GM12878 (cell line): Measurements from ENCODE around the gene TMEM131L. TPM values are rescaled to one million over a fixed set of nuclear protein-coding genes. Genes with fewer than 3 reads are reported as not detected.
A peak's percentile ranks its signal among the peaks of the same experiment; 100 is the strongest.

Source experiments
- ATAC-seq: fragments of 200-7000 bp; cut with Tn5 transposase; 3 replicates; pipeline ENCODE4 v1.9.1; 2020; ENCODE audit warnings: mild to moderate bottlenecking, moderate library complexity
- BruUV-seq: library from RNA; stranded (reverse); fragments of 400-500 nt; replicated peaks from 2 replicates; lab custom pipeline; 2021; lab: Mats Ljungman, UMichigan
- CTCF ChIA-PET: fragments of 300-600 bp; sonication (Branson Sonifier 250); formaldehyde crosslinking; extraction: SDS; loops from one replicate; lab custom pipeline; 2021; ENCODE audit warnings: inconsistent platforms; lab: Yijun Ruan, JAX
- POLR2A ChIA-PET: fragments of 350-600 bp; formaldehyde crosslinking; extraction: SDS; loops from one replicate; lab custom pipeline; 2021; ENCODE audit warnings: inconsistent platforms; lab: Charles Lee
- RAD21 ChIA-PET: fragments of 300-600 bp; sonication (Branson Sonifier 250); formaldehyde crosslinking; loops from one replicate; lab custom pipeline; 2023; ENCODE audit warnings: antibody characterized with exemption; ENCODE audit not compliant: unreplicated experiment; lab: Charles Lee
- SMC1A ChIA-PET: fragments of 300-600 bp; sonication (Branson Sonifier 250); formaldehyde crosslinking; loops from one replicate; lab custom pipeline; 2023; ENCODE audit not compliant: unreplicated experiment, uncharacterized antibody; lab: Charles Lee
- DNase-seq: peaks from one replicate; pipeline ENCODE4 v3.0.0-alpha.2; 2011; ENCODE audit warnings: low read depth, low spot score
- FAIRE-seq: peaks from 3 replicates; lab custom pipeline; 2011; peaks lifted over from hg19 to GRCh38; lab: Jason Lieb, UNC
- H2AFZ ChIP-seq: 2 replicates; pipeline ENCODE4 v1.6.0; 2011; ENCODE audit warnings: low read depth, low read length, control low read depth; ENCODE audit not compliant: control insufficient read depth
- H3K27ac ChIP-seq: 2 replicates; pipeline ENCODE4 v1.5.1; 2011; ENCODE audit warnings: control low read depth; ENCODE audit not compliant: control insufficient read depth, insufficient read depth
- H3K27me3 ChIP-seq, 2 experiments: replicated peaks in 1 of 2; 2 replicates each; pipeline versions ENCODE4 v1.6.0 to v1.6.1; 2011; ENCODE audit warnings: low read length in 1 of 2; ENCODE audit not compliant: control insufficient read depth in 2 of 2, insufficient read depth in 2 of 2
- H3K36me3 ChIP-seq, 2 experiments: 2 replicates each; pipeline ENCODE4 v1.5.1; 2011; ENCODE audit warnings: low read length in 1 of 2; ENCODE audit not compliant: control insufficient read depth in 2 of 2, insufficient read depth in 2 of 2
- H3K4me1 ChIP-seq: 2 replicates; pipeline ENCODE4 v1.6.1; 2011; ENCODE audit warnings: mild to moderate bottlenecking, low read length, moderate library complexity, mixed read lengths; ENCODE audit not compliant: control insufficient read depth, insufficient read depth
- H3K4me2 ChIP-seq: 2 replicates; pipeline ENCODE4 v1.6.0; 2011; ENCODE audit warnings: control low read depth; ENCODE audit not compliant: control insufficient read depth, insufficient read depth
- H3K4me3 ChIP-seq: fragments of 200-600 bp; sonication (generic); 2 replicates; pipeline ENCODE4 v1.5.1; 2016
- H3K79me2 ChIP-seq: 2 replicates; pipeline ENCODE4 v1.6.0; 2011; ENCODE audit warnings: low read length; ENCODE audit not compliant: control insufficient read depth, insufficient read depth
- H3K9ac ChIP-seq: 2 replicates; pipeline ENCODE4 v1.8.0; 2011; ENCODE audit warnings: low read length, control low read depth, mixed read lengths; ENCODE audit not compliant: control insufficient read depth, insufficient read depth
- H3K9me3 ChIP-seq: replicated peaks from 3 replicates; pipeline ENCODE4 v1.5.1; 2011; ENCODE audit warnings: mild to moderate bottlenecking, low read length; ENCODE audit not compliant: control insufficient read depth, insufficient read depth
- H4K20me1 ChIP-seq: 2 replicates; pipeline ENCODE4 v1.6.0; 2011; ENCODE audit not compliant: control insufficient read depth, insufficient read depth
- BACH1 ChIP-seq: fragments of 450-650 bp; IDR thresholded peaks from 2 replicates; pipeline ENCODE4 v1.6.1; 2017; ENCODE audit warnings: mild to moderate bottlenecking, borderline replicate concordance
- BHLHE40 ChIP-seq, 2 experiments: fragments of 450-650 bp in 1 of 2; IDR thresholded peaks; 2 replicates each; pipeline ENCODE4 v1.6.1; 2011 to 2017; ENCODE audit warnings: low read depth in 2 of 2, borderline replicate concordance in 1 of 2, improper control_type of control experiment in 1 of 2, low read length in 1 of 2, mild to moderate bottlenecking in 1 of 2
- FOS ChIP-seq: IDR thresholded peaks from 3 replicates; pipeline ENCODE4 v1.6.1; 2011; ENCODE audit warnings: borderline replicate concordance; ENCODE audit not compliant: insufficient read length; ENCODE audit errors: extremely low read depth
- GATAD2B ChIP-seq: fragments of 450-650 bp; conservative IDR thresholded peaks from 2 replicates; pipeline ENCODE4 v1.6.1; 2017; ENCODE audit warnings: low read depth, mild to moderate bottlenecking, moderate library complexity
- IKZF2 ChIP-seq, 2 experiments: fragments of 450-650 bp; IDR thresholded peaks; 2 replicates each; pipeline ENCODE4 v1.6.1; 2017; ENCODE audit warnings: mild to moderate bottlenecking in 2 of 2, moderate library complexity in 2 of 2
- JUND ChIP-seq: IDR thresholded peaks from 2 replicates; pipeline ENCODE4 v1.6.1; 2012; ENCODE audit warnings: low read depth, mild to moderate bottlenecking, low read length, improper control_type of control experiment, moderate library complexity
- MXI1 ChIP-seq: fragments of 150-350 bp; IDR thresholded peaks from 2 replicates; pipeline ENCODE4 v1.6.1; 2011; ENCODE audit warnings: low read depth, mild to moderate bottlenecking, inconsistent platforms, low read length, improper control_type of control experiment
- NFIC ChIP-seq: IDR thresholded peaks from 2 replicates; pipeline ENCODE4 v1.6.1; 2012; ENCODE audit warnings: low read depth, mild to moderate bottlenecking, inconsistent platforms, low read length, moderate library complexity
- POLR2A ChIP-seq: IDR thresholded peaks from 2 replicates; pipeline ENCODE4 v1.6.1; 2011; ENCODE audit warnings: low read depth, mild to moderate bottlenecking, low read length
- USF1 ChIP-seq: IDR thresholded peaks from 2 replicates; pipeline ENCODE4 v1.6.1; 2011; ENCODE audit warnings: borderline replicate concordance, low read depth, mild to moderate bottlenecking, moderate library complexity, mixed read lengths, low read length; ENCODE audit not compliant: insufficient read depth; ENCODE audit errors: extremely low read length
- WRNIP1 ChIP-seq: IDR thresholded peaks from 2 replicates; pipeline ENCODE4 v1.6.1; 2011; ENCODE audit warnings: low read depth, low read length, improper control_type of control experiment, borderline replicate concordance
- WGBS: methylation state at CpG from one replicate; pipeline ENCODE4 v1.1.6; 2016; ENCODE audit warnings: low lambda C conversion rate; ENCODE audit not compliant: insufficient replicate concordance, insufficient coverage; ENCODE audit errors: missing lambda C conversion rate; 5-methylcytosine and 5-hydroxymethylcytosine counted together
- in situ Hi-C: fragments of 300-500 bp; cut with MboI; formaldehyde crosslinking; loops from 9 replicates; pipeline ENCODE4 v1.14.3; 2018; ENCODE audit warnings: mixed read lengths
- intact Hi-C: fragments of 100-400 bp; cut with micrococcal nuclease; formaldehyde crosslinking; loops from one replicate; pipeline ENCODE4 v1.14.2; 2022; ENCODE audit not compliant: unreplicated experiment
- polyA plus RNA-seq, 11 experiments: library from polyadenylated mRNA; depleted of rRNA in 4 of 11; unstranded in 6 of 11; stranded (reverse) in 5 of 11; fragments of >200 nt; fragmentation: Nextera tagmentation in 4 of 11; fragmentation: Illumina TruSeq in 1 of 11; extraction: Ambion mirVana in 4 of 11; extraction: Trizol in 1 of 11; gene quantifications; 1 replicate in 1 of 11; 2 replicates in 10 of 11; pipeline versions ENCODE4 v1.2.1 to v1.2.3, GENCODE V29; 2011 to 2016; ENCODE audit warnings: inconsistent platforms in 2 of 11, missing spikeins in 2 of 11, low read depth in 1 of 11
- total RNA-seq, 4 experiments: library from RNA; depleted of rRNA in 3 of 4; stranded (reverse); fragments of >200 nt in 3 of 4; fragmentation: Illumina TruSeq in 1 of 4; extraction: Trizol in 1 of 4; gene quantifications; 2 replicates each; pipeline versions ENCODE4 v1.2.1 to v1.2.3, GENCODE V29; 2013 to 2021
- TF ChIP-seq, protein P1 (sequence below): fragments of 450-650 bp; IDR thresholded peaks from 2 replicates; pipeline ENCODE4 v1.6.1; 2017; ENCODE audit warnings: mild to moderate bottlenecking, low read depth, inconsistent platforms; ENCODE audit not compliant: poor library complexity, severe bottlenecking

TMEM131L gene
- total and polyA plus RNA-seq, 10 of the 15 experiments (the other 5 are each of a cell fraction or from before 2014, with no cell fraction given) = 8.5 to 101 (median 74.4) TPM

- H4K20me1 ChIP-seq = no peaks in the 10 kb centered on the region
- CTCF ChIA-PET = interaction anchor here (1.3 to 2.9 kb wide), 3 partner anchors 13 to 224 kb away, joined by 3 to 6 read pairs (median 3); no protein-coding TSS in a partner anchor
- FAIRE-seq = no peak
Measured at GRCh38 chr4:153419673-153420278, 46.4 kb upstream of the TMEM131L start.

DNA sequence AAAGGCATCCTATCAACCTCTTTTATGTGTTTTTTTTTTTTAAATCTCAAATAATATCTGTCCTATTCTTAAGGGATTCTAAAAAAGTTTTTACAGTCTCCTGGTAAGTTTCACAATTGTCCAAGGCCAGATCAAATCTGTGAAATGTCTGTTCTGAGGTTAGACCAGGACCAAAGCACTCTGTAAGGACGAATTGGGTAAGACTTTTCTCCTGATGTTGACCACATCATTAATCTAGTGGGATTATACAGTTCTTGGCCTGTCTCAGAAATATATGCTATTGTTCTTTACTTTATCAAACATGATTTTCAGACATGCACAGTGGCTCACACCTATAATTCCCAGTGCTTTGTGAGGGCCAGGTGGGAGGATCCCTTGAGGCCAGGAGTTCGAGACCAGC, 45.8 kb upstream of the TMEM131L start:
- no peak overlapping the region for H2AFZ ChIP-seq
- ChIA-PET POLR2A (interaction anchor here (0.7 kb wide), 1 partner anchor 78 kb away, joined by 5 read pairs; no protein-coding TSS in a partner anchor), RAD21 (interaction anchor here (1.2 kb wide), 1 partner anchor 154 kb away, joined by 3 read pairs; no protein-coding TSS in a partner anchor), SMC1A (no interaction called here), CTCF (interaction anchor here (0.7 to 1.3 kb wide), 2 partner anchors 13 to 46 kb away, joined by 3 read pairs; partner anchors contain the start of gene TMEM131L)
- no peaks in the 10 kb centered on the region for H3K27me3 ChIP-seq
- DNase-seq (no peak), FAIRE-seq (no peak), ATAC-seq (no peak)
- H3K27ac ChIP-seq = no peak overlapping the region
- no peaks in the 10 kb centered on the region for H3K36me3 ChIP-seq
- intact Hi-C loops = no loop called here
- in situ Hi-C loops = no loop called here
- TF ChIP-seq JUND (no peak), WRNIP1 (no peak), MXI1 (no peak), BACH1 (no peak), IKZF2 (IDR thresholded peaks at IDR 0.05) (no peak), POLR2A (no peak), GATAD2B (no peak), FOS (no peak)
- TF ChIP-seq, protein P1, sequence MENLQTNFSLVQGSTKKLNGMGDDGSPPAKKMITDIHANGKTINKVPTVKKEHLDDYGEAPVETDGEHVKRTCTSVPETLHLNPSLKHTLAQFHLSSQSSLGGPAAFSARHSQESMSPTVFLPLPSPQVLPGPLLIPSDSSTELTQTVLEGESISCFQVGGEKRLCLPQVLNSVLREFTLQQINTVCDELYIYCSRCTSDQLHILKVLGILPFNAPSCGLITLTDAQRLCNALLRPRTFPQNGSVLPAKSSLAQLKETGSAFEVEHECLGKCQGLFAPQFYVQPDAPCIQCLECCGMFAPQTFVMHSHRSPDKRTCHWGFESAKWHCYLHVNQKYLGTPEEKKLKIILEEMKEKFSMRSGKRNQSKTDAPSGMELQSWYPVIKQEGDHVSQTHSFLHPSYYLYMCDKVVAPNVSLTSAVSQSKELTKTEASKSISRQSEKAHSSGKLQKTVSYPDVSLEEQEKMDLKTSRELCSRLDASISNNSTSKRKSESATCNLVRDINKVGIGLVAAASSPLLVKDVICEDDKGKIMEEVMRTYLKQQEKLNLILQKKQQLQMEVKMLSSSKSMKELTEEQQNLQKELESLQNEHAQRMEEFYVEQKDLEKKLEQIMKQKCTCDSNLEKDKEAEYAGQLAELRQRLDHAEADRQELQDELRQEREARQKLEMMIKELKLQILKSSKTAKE = no peak
- 92% methylated on average over 2 of the region's 2 CpGs for WGBS
- peaks cover 9% of the 10 kb centered on the region for H3K4me1 ChIP-seq
- no peaks in the 10 kb centered on the region for H3K9me3 ChIP-seq
- no TSS peak for BruUV-seq
- no peak overlapping the region for H3K4me2 ChIP-seq
- H4K20me1 ChIP-seq = no peaks in the 10 kb centered on the region
- H3K4me3 ChIP-seq = no peak overlapping the region
- H3K9ac ChIP-seq = no peak overlapping the region
- H3K79me2 ChIP-seq = no peaks in the 10 kb centered on the region

More at GRCh38 chr4:153419673-153420278, 46.4 kb upstream of the TMEM131L start:
- POLR2A ChIA-PET = interaction anchor here (0.6 to 0.7 kb wide), 2 partner anchors 79 to 87 kb away, joined by 3 to 5 read pairs; no protein-coding TSS in a partner anchor
- H3K4me1 ChIP-seq = peaks cover 9% of the 10 kb centered on the region
- no peaks in the 10 kb centered on the region for H3K36me3 ChIP-seq
- DNase-seq (no peak), ATAC-seq (peak; percentile 21)
- in situ Hi-C loops = no loop called here
- H3K4me2 ChIP-seq = no peak overlapping the region
- RAD21 ChIA-PET = interaction anchor here (1.2 kb wide), 1 partner anchor 154 kb away, joined by 3 read pairs; no protein-coding TSS in a partner anchor
- no peak overlapping the region for H3K4me3 ChIP-seq
- no peaks in the 10 kb centered on the region for H3K79me2 ChIP-seq
- no peak overlapping the region for H3K27ac ChIP-seq
- SMC1A ChIA-PET = interaction anchor here (0.6 to 1.0 kb wide), 2 partner anchors 11 to 154 kb away, joined by 3 read pairs; no protein-coding TSS in a partner anchor
- H3K27me3 ChIP-seq = no peaks in the 10 kb centered on the region
- no TSS peak for BruUV-seq
- intact Hi-C loops = no loop called here
- H3K9me3 ChIP-seq = no peaks in the 10 kb centered on the region
- 64% methylated on average over 9 of the region's 9 CpGs for WGBS
- H3K9ac ChIP-seq = no peak overlapping the region
- TF ChIP-seq USF1 = peak; percentile 7
- TF ChIP-seq NFIC = no peak
- TF ChIP-seq BHLHE40 (IDR thresholded peaks at IDR 0.05; ENCODE audit: borderline replicate concordance in 1 of 2, low read depth in 2 of 2, low read length in 1 of 2) = peak in 1 of 2 experiments; percentile 40; a peak in 1 of 4 replicates
- TF ChIP-seq, all 136 proteins: peak for 2
- H2AFZ ChIP-seq = peak overlapping the region; percentile 10; the same call in 1 of the 2 replicates
